H1 (cell line): ENCODE data around the gene BCAS3. TPM values are rescaled to one million over a fixed set of nuclear protein-coding genes. Genes with fewer than 3 reads are reported as not detected.

Source experiments
- CTCF ChIA-PET: fragments of 300-600 bp; sonication (Branson Sonifier 250); formaldehyde crosslinking; loops from one replicate; lab custom pipeline; 2021; ENCODE audit not compliant: partially characterized antibody; lab: Charles Lee
- POLR2A ChIA-PET: fragments of 300-600 bp; sonication (Branson Sonifier 250); formaldehyde crosslinking; loops from one replicate; lab custom pipeline; 2021; ENCODE audit warnings: inconsistent platforms; ENCODE audit not compliant: partially characterized antibody; lab: Charles Lee
- DNase-seq, 2 experiments: peaks; one replicate each; pipeline versions ENCODE4 v3.0.0 to v3.0.0-alpha.2; 2010 to 2022; ENCODE audit warnings: low spot score in 2 of 2, low read depth in 1 of 2, mixed read lengths in 1 of 2
- FAIRE-seq: peaks from 2 replicates; lab custom pipeline; 2011; peaks lifted over from hg19 to GRCh38; lab: Jason Lieb, UNC
- H2AFZ ChIP-seq: 2 replicates; pipeline ENCODE4 v1.8.1; 2012; ENCODE audit warnings: low read length, inconsistent platforms
- H2AK5ac ChIP-seq: 2 replicates; pipeline ENCODE4 v1.6.1; 2013; ENCODE audit warnings: low read depth, low read length
- H2BK120ac ChIP-seq: replicated peaks from 2 replicates; pipeline ENCODE3; 2013; ENCODE audit warnings: low read depth, low read length, inconsistent platforms
- H2BK12ac ChIP-seq: 2 replicates; pipeline ENCODE4 v1.6.1; 2013; ENCODE audit warnings: low read depth, low read length
- H2BK15ac ChIP-seq: 2 replicates; pipeline ENCODE4 v1.6.1; 2013; ENCODE audit warnings: low read length
- H2BK20ac ChIP-seq: 2 replicates; pipeline ENCODE4 v1.6.1; 2013; ENCODE audit warnings: low read length
- H2BK5ac ChIP-seq: 2 replicates; pipeline ENCODE4 v1.6.1; 2013; ENCODE audit warnings: low read depth, low read length
- H3K14ac ChIP-seq: 2 replicates; pipeline ENCODE4 v1.6.1; 2013; ENCODE audit warnings: inconsistent platforms; ENCODE audit not compliant: insufficient read length
- H3K18ac ChIP-seq: 2 replicates; pipeline ENCODE4 v1.6.1; 2013; ENCODE audit warnings: low read length; ENCODE audit errors: extremely low read depth
- H3K23ac ChIP-seq: 2 replicates; pipeline ENCODE4 v1.6.1; 2013; ENCODE audit warnings: inconsistent platforms; ENCODE audit not compliant: insufficient read length
- H3K23me2 ChIP-seq: 2 replicates; pipeline ENCODE4 v1.6.1; 2013; ENCODE audit warnings: low read depth, low read length
- H3K27ac ChIP-seq: 2 replicates; pipeline ENCODE4 v1.6.1; 2011; ENCODE audit warnings: low read depth, low read length, inconsistent platforms
- H3K27me3 ChIP-seq, 4 experiments: replicated peaks in 1 of 4; 1 replicate in 1 of 4; 2 replicates in 3 of 4; pipeline versions ENCODE4 v1.6.1 to v1.8.1; 2011 to 2013; ENCODE audit warnings: low read length in 3 of 4, mild to moderate bottlenecking in 3 of 4, inconsistent platforms in 2 of 4, mixed read lengths in 2 of 4, moderate library complexity in 1 of 4; ENCODE audit not compliant: control insufficient read depth in 3 of 4, insufficient read depth in 3 of 4; ENCODE audit errors: extremely low read depth in 1 of 4
- H3K36me3 ChIP-seq, 4 experiments: 2 replicates each; pipeline versions ENCODE4 v1.6.1 to v1.8.1; 2011 to 2013; ENCODE audit warnings: mild to moderate bottlenecking in 4 of 4, low read length in 3 of 4, moderate library complexity in 2 of 4, control low read depth in 1 of 4, inconsistent platforms in 1 of 4; ENCODE audit not compliant: insufficient read depth in 4 of 4, control insufficient read depth in 2 of 4
- H3K4ac ChIP-seq: replicated peaks from 2 replicates; pipeline ENCODE3; 2013; ENCODE audit warnings: low read length, low read depth, mixed read lengths, inconsistent platforms; ENCODE audit not compliant: insufficient read length
- H3K4me1 ChIP-seq, 4 experiments: replicated peaks in 1 of 4; 1 replicate in 1 of 4; 2 replicates in 3 of 4; pipeline versions ENCODE4 v1.6.1 to v1.8.1; 2011 to 2013; ENCODE audit warnings: low read length in 3 of 4, inconsistent platforms in 2 of 4, mixed read lengths in 1 of 4; ENCODE audit not compliant: insufficient read depth in 4 of 4, control insufficient read depth in 3 of 4
- H3K4me2 ChIP-seq, 2 experiments: 2 replicates each; pipeline versions ENCODE4 v1.6.1 to v1.8.1; 2011 to 2013; ENCODE audit warnings: low read depth in 2 of 2, low read length in 2 of 2, control low read depth in 1 of 2, inconsistent platforms in 1 of 2, mild to moderate bottlenecking in 1 of 2; ENCODE audit not compliant: insufficient read depth in 1 of 2
- H3K4me3 ChIP-seq, 4 experiments: fragments of 200-600, 300-600 bp in 1 of 4; sonication (generic), shearing (Covaris generic), sonication (Bioruptor Twin) in 1 of 4; 2 replicates each; pipeline versions ENCODE4 v1.5.1 to v1.8.1; 2011 to 2016; ENCODE audit warnings: low read length in 4 of 4, low read depth in 3 of 4, control low read depth in 2 of 4, inconsistent platforms in 2 of 4, mild to moderate bottlenecking in 2 of 4, mixed read lengths in 1 of 4, moderate library complexity in 1 of 4; ENCODE audit not compliant: insufficient read depth in 2 of 4; ENCODE audit errors: extremely low read depth in 1 of 4
- H3K56ac ChIP-seq: replicated peaks from 2 replicates; pipeline ENCODE3; 2013; ENCODE audit warnings: low read depth, mild to moderate bottlenecking, mixed read lengths, low read length, inconsistent platforms; ENCODE audit not compliant: insufficient read length
- H3K79me1 ChIP-seq: 2 replicates; pipeline ENCODE4 v1.6.1; 2013; ENCODE audit warnings: low read depth, low read length, control low read depth
- H3K79me2 ChIP-seq, 2 experiments: 2 replicates each; pipeline versions ENCODE4 v1.6.1 to v1.8.1; 2012 to 2013; ENCODE audit warnings: low read length in 2 of 2, mild to moderate bottlenecking in 2 of 2, inconsistent platforms in 1 of 2; ENCODE audit not compliant: insufficient read depth in 2 of 2, control insufficient read depth in 1 of 2
- H3K9ac ChIP-seq, 4 experiments: replicated peaks in 1 of 4; 1 replicate in 1 of 4; 2 replicates in 3 of 4; pipeline versions ENCODE4 v1.6.1 to v1.8.1; 2011 to 2013; ENCODE audit warnings: low read depth in 3 of 4, low read length in 3 of 4, control low read depth in 2 of 4, mild to moderate bottlenecking in 2 of 4, moderate library complexity in 2 of 4, inconsistent platforms in 1 of 4; ENCODE audit errors: extremely low read depth in 1 of 4
- H3K9me3 ChIP-seq, 2 experiments: 2 replicates each; pipeline versions ENCODE4 v1.6.1 to v1.8.1; 2012 to 2013; ENCODE audit warnings: mild to moderate bottlenecking in 2 of 2, moderate library complexity in 2 of 2, control low read depth in 1 of 2, inconsistent platforms in 1 of 2, low read depth in 1 of 2, low read length in 1 of 2, mixed read lengths in 1 of 2; ENCODE audit not compliant: insufficient read depth in 2 of 2
- H4K20me1 ChIP-seq, 2 experiments: replicated peaks in 1 of 2; 2 replicates each; pipeline versions ENCODE3 to v1.8.1; 2011 to 2013; ENCODE audit warnings: inconsistent platforms in 2 of 2, low read length in 2 of 2, mild to moderate bottlenecking in 1 of 2; ENCODE audit not compliant: insufficient read depth in 2 of 2, control insufficient read depth in 1 of 2
- H4K5ac ChIP-seq: 2 replicates; pipeline ENCODE4 v1.6.1; 2013; ENCODE audit warnings: low read length, low read depth, mixed read lengths, inconsistent platforms; ENCODE audit not compliant: insufficient read length
- H4K8ac ChIP-seq: 2 replicates; pipeline ENCODE4 v1.8.0; 2013; ENCODE audit warnings: mild to moderate bottlenecking, moderate library complexity, low read length, inconsistent platforms; ENCODE audit not compliant: insufficient read depth; ENCODE audit errors: extremely low read depth
- H4K91ac ChIP-seq: replicated peaks from 2 replicates; pipeline ENCODE3; 2013; ENCODE audit warnings: low read length, mixed read lengths, inconsistent platforms; ENCODE audit not compliant: insufficient read length
- GABPA ChIP-seq: IDR thresholded peaks from 2 replicates; pipeline ENCODE4 v1.6.1; 2011; ENCODE audit warnings: mild to moderate bottlenecking, low read length, moderate library complexity, borderline replicate concordance; ENCODE audit not compliant: insufficient read depth
- KDM1A ChIP-seq: fragments of 200-600, 300-600 bp; sonication (generic); IDR thresholded peaks from 2 replicates; pipeline ENCODE4 v1.7.1; 2016; ENCODE audit warnings: mild to moderate bottlenecking, low read length, borderline replicate concordance
- USF2 ChIP-seq: IDR thresholded peaks from 2 replicates; pipeline ENCODE4 v1.6.1; 2011; ENCODE audit warnings: low read length, improper control_type of control experiment
- ZNF274 ChIP-seq: IDR thresholded peaks from 2 replicates; pipeline ENCODE4 v1.7.0; 2012; ENCODE audit warnings: low read length, borderline replicate concordance; ENCODE audit errors: extremely low read depth
- WGBS, 2 experiments: shearing (Covaris generic) in 1 of 2; methylation state at CpG; one replicate each; pipeline versions ENCODE4 v1.1.6 to v1.1.7; 2013 to 2015; ENCODE audit warnings: low lambda C conversion rate in 2 of 2, mixed read lengths in 2 of 2, inconsistent platforms in 1 of 2, low coverage in 1 of 2, missing lambda C conversion rate in 1 of 2; ENCODE audit not compliant: insufficient replicate concordance in 2 of 2, insufficient coverage in 1 of 2, insufficient read length in 1 of 2; ENCODE audit errors: extremely low coverage in 1 of 2, missing lambda C conversion rate in 1 of 2; 5-methylcytosine and 5-hydroxymethylcytosine counted together
- polyA plus RNA-seq, 7 experiments: library from polyadenylated mRNA; depleted of rRNA in 3 of 7; stranded (reverse) in 5 of 7; unstranded in 2 of 7; fragments of >200 nt in 5 of 7; fragments of 200-250 nt in 2 of 7; gene quantifications; 1 replicate in 5 of 7; 2 replicates in 1 of 7; 4 replicates in 1 of 7; pipeline versions ENCODE4 v1.2.1 to v1.2.3, GENCODE V29; 2011 to 2013; ENCODE audit warnings: missing spikeins in 2 of 7, mixed read lengths in 2 of 7
- total RNA-seq: library from RNA; stranded (reverse); fragmentation: NEBNext Ultra II Directional; extraction: Animal tissue kit (Norgen Biotek cat#: 25700); gene quantifications from 2 replicates; pipeline ENCODE4 v1.2.1, GENCODE V29; 2021

BCAS3 gene
- total and polyA plus RNA-seq, 2 of the 8 experiments (the other 6 are each of a cell fraction or from before 2014, with no cell fraction given), result 9.9 to 13.3 TPM

GRCh38 chr17:61149862-61150362 lies 472.3 kb downstream of the BCAS3 start:
- H2BK20ac ChIP-seq, result no peak overlapping the region
- CTCF ChIA-PET, result interaction anchor here (0.7 kb wide), 1 partner anchor 149 kb away, joined by 3 read pairs; no protein-coding TSS in a partner anchor
- H2BK12ac ChIP-seq, result no peak overlapping the region
- no peaks in the 10 kb centered on the region for H3K23me2 ChIP-seq
- no peak overlapping the region for H4K8ac ChIP-seq
- H4K5ac ChIP-seq, result no peak overlapping the region
- FAIRE-seq (no peak), DNase-seq (no peak)
- no peak overlapping the region for H3K56ac ChIP-seq
- no peaks in the 10 kb centered on the region for H3K79me2 ChIP-seq
- no peak overlapping the region for H3K27ac ChIP-seq
- H2BK5ac ChIP-seq, result no peak overlapping the region
- POLR2A ChIA-PET, result no interaction called here
- H2AK5ac ChIP-seq, result no peak overlapping the region
- H3K23ac ChIP-seq, result no peak overlapping the region
- peaks cover 0 to 1% (median 0%) of the 10 kb centered on the region in 4 experiments; a peak in 1 of 7 replicates for H3K27me3 ChIP-seq
- peaks cover 0 to 3% (median 0%) of the 10 kb centered on the region in 4 experiments; a peak in 2 of 7 replicates for H3K4me1 ChIP-seq
- H3K14ac ChIP-seq, result no peak overlapping the region
- no peaks in the 10 kb centered on the region for H4K20me1 ChIP-seq
- H3K79me1 ChIP-seq, result no peaks in the 10 kb centered on the region
- H3K36me3 ChIP-seq, result no peaks in the 10 kb centered on the region
- H4K91ac ChIP-seq, result no peak overlapping the region
- H2BK120ac ChIP-seq, result no peak overlapping the region
- no peak overlapping the region for H3K4me3 ChIP-seq
- H3K18ac ChIP-seq, result no peak overlapping the region
- no peak overlapping the region for H2BK15ac ChIP-seq
- H3K9me3 ChIP-seq, result no peaks in the 10 kb centered on the region
- no peak overlapping the region for H3K4me2 ChIP-seq
- H3K4ac ChIP-seq, result no peak overlapping the region
- 89% methylated on average over 2 of the region's 2 CpGs; no CpG with 5 or more reads in 1 of the 2 experiments for WGBS, 2 experiments
- H3K9ac ChIP-seq, result no peak overlapping the region
- H2AFZ ChIP-seq, result no peak overlapping the region
- TF ChIP-seq USF2, result no peak
- TF ChIP-seq KDM1A, result no peak
- no peak for TF ChIP-seq ZNF274
- TF ChIP-seq GABPA, result no peak
